DMS153 treated with DMSO at 0.1 percent for 48 hours (cell line): Measurements from ENCODE around the gene TMC6.

Experiments used
- DNase-seq: peaks from one replicate; lab custom pipeline; 2025; ENCODE audit not compliant: unreplicated experiment; lab: John Stamatoyannopoulos, UW

The TMC6 gene

DNA sequence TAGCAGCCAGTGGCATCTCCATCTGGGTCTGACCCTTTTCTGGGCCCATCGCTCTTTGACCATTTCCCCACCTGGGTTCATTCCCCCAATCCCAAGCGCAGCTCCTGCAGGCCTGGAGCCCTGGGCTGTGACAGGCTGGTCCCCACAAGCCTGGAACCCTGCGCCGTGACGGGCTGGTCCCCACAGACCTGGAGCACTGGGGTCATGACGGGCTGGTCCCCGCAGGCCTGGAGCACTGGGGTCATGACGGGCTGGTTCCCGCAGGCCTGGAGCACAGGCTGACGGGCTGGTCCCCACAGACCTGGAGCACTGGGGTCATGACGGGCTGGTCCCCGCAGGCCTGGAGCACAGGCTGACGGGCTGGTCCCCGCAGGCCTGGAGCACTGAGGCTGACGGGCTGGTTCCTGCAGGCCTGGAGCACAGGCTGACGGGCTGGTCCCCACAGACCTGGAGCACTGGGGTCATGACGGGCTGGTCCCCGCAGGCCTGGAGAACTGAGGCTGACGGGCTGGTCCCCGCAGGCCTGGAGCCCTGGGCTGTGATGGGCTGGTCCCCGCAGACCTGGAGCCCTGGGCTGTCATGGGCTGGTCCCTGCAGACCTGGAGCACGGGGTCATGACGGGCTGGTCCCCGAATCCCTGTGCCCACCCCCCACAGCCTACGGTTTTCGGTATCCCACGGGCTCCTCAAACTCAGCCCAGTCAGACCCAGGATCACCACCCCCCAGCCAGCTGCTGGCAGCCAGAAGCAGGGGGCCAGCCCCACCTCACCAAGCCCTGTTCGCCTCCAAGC is 16.6 kb downstream of the TMC6 start:
- no peak for DNase-seq

DNA sequence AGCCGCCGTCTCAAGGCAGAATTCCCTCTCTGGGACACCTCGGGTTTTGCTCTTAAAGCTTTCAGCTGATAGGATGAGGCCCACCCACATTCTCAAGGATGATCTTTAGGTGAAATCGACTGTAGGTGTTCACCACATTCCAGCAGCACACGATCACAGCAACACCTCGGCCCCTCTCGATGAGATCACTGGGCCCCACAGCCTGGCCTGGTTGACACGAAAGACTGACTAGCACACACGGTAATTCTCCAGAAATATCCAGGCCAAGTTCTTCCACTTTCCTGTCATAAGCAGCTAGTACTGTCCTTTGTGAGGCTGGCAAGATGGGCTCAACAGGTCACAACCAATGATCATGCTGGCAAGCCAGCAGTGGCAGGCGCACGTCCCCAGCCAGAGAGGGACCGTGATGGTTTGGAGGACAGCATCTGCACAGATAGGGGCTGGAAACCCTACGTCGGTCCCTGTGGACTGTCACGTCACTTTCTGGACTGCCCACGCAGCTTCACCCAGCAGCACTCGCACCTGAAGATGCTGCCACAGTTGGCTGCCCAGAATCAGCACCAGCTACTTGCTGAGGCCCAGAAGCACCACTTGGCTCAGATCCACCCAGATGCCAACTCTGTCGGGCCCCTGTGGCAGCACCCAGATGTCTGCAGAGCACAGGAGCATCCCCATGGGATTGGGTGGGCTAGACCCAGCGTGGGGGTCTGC is 17.4 kb downstream of the TMC6 start:
- DNase-seq, result no peak

DNA sequence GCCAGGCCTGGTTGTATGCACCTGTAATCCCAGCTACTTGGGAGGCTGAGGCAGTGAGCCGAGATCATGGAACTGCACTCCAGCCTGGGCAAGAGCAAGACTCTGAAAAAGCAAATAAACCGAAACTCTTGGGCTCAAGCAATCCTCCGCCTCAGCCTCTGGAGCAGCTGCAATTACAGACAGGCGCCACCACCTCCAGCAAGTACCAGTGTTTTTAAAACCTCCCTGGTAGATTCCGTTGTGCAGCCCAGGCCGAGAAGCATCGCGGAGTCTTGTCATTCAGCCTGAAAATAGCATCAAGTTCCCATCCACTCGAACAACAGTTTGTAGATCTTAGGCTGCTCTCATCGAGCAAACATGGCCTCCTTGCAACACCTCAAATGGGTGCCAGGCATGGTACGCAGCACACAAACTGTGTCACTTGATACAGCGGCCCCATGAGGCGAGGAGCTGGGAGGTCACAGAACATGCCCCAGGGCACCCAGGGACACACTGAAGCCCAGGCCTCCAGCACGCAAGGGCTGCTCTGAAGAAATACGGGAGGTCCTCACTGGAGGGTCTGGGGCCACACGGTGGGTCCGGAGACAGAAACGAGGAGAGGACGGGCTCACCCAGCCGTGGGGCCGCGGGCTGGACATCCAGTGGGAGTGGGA is 18.1 kb downstream of the TMC6 start:
- no peak for DNase-seq

DNA sequence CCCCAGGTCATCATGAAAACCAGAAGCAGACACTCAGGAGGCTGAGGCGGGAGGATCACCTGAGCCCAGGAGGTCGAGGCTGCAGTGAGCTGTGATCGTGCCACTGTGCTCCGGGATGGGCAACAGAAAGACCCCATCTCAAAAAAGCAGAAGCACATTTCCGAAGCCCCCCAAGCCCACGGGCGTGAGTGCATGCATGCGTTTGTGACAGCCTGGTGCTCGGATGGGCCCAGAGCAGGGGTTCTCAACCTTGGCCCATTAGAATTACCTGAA is 19.1 kb downstream of the TMC6 start:
- DNase-seq, result no peak

DNA sequence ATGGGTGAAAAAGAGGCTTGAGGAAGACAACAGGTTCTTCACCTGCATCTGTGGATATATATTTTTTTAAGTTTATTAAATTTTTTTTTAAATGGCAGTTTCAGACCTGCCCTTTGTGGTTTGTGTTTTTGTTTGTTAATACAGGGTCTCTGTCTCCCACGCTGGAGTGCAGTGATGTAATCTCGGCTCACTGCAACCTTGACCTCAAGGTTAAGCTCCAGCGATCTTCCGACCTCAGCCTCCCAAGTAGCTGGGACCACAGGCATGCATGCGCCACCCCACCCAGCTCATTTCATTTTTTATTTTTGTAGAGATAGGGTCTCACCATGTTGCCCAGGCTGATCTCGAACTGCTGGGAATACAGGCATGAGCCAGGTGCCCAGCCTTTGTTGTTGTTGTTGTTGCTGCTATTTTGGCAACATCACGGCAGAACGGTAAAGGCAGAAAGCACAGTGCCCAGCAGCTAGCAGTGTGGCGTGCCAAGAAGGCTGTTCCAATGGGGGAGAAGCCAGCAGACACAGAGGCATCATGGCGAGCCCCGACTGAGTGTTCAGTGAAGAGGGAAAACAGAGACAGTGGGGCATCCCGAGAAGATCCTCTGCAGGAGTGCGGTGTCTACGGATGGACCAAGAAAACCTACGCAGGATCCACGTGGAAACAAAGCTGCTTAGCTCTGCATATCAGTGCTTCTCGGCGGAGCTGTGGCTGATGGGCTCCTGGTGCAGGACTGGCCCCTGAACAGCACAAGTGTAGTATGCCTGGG is 19.6 kb downstream of the TMC6 start:
- no peak for DNase-seq

DNA sequence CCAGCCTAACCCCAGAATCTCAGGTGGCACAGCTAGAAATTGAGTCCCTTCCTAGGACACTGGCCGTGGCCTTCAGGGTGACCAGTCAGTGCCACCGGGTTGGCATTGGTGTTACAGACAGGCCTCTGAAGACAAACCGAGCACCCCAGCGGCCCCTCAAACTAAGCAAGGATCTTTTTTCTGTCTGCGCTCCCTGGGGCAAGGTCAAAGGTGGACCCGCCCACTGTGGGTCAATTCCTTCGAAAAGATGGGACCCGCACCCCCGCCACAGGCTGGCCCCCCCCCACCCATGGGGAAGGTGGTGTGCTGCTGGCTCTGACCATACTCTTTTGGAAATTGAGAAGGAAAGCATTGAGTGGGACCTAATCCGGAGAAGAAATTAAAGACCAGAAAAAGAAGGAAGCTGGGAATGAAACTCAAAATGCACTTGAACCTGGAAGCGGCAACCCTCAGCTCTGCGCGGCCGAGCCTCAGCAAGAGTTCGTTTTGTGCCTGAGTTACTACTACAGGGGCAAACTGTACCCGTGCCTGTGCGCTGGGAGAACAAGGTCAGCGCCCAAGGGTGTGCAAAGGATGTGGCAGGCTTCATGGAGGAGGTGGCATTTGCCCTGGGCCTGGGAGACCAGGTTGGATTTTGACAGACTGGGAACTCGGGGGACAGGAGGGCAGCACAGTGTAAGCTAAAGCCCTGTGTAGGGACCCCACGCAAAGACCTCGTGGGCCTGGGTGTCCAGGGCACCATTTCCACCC is 20.4 kb downstream of the TMC6 start:
- no peak for DNase-seq

DNA sequence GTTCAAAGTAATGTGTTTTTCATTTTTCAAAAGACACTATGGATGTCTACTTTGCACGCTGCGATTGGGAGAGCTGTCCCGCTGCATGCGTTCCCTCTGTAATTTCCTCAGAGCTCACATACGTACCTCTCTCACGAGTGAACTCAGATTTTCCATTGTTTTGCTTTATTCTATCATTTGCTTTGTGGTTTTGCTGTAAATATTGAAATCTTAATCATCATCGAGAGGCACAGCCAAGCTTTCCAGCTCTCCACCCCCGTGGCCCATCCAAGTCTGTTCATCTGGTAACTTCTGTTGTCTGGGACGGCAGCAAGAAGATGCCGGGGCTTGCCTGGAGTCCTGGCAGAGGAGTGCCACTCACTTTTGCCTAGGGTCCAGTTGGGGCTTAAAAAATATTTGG is 21.1 kb downstream of the TMC6 start:
- no peak for DNase-seq

DNA sequence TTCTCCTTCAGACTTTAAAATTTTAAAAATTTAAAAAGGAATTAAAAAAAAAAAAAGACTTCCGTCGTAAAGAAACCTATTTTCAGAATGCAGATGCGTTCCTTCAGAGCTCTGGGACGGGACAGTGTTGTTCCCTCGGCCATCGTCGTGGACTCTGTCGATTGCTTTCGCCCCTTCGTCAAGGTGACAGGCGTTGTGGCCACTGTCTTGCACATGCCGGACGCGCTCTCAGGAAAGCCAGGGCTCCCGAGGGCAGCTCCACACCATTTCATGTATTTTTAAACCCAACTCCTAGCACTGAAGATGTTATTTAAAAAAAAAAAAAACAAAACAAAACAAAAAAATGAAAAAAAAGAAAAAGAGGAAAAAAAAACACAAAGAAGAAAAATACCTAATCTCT is 22.3 kb downstream of the TMC6 start:
- DNase-seq, result no peak

DNA sequence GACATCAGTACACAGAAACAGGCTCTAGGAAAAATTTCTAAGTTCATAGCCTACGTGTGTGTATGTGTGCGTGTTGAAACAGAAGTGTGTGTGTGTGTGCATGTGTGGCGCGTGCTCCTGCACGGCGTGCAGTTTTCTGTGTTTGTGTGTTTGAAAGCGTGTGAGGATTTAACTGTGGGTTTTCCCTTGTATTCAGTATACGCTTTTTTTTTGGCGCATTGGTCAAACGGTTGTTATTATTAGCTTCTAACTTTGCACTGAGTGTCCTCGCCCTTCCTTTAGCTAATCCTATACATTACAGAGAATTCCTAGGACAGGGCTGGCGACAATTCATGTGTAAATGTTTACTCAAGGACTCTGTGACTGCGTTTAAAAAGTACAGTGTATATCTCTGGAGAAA is 23.0 kb downstream of the TMC6 start:
- no peak for DNase-seq

DNA sequence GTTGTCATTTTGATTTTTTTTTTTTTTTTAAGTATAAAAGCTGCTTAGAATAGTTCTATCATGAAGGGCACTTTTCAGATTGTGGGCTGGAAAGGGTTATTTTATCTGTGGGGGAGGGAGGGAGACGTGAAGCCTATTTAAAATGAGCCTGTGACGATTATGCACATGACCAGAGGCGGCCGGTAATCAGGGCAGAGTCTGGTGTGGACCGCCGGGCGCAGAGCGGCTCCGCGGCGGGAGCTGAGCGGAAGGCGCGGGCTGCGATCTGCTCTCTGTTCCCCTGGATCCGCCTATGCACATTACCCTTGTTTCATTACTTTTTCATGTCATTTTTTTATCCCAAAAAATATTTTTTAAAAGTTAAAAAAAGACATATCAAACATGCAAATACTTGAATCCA is 23.5 kb downstream of the TMC6 start:
- DNase-seq, result no peak

DNA sequence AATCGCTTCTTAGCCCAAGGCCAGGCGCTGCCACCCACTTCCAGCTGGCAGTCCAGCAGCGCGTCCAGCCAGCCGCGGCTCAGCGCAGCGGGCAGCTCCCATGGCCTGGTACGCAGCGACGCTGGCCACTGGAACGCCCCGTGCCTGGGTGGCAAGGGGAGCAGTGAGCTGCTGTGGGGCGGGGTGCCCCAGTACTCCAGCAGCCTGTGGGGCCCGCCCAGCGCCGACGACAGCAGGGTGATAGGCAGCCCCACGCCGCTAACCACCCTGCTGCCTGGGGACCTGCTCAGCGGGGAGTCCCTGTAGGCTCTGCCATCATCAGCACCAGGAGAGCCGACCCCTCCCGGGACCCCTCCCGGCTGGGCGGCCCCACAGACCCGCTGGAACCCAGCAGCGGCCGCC is 24.0 kb downstream of the TMC6 start:
- no peak for DNase-seq

DNA sequence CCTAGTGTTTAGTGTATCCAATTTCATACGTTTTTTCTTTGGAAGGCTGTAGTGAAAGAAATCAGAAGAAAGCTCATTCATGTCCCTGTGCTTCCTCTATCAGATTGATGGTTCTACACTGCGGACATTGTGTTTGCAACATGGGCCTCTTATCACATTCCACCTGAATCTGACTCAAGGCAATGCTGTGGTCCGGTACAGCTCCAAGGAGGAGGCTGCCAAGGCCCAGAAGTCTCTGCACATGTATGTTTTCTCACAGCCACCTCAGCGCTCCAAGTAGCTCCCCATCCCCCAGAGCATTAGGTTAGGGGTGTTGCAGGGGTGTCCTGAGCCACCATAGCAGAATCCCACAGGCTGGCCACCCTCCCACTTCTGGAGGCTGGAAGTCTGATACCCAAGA is 25.2 kb downstream of the TMC6 start:
- no peak for DNase-seq

DNA sequence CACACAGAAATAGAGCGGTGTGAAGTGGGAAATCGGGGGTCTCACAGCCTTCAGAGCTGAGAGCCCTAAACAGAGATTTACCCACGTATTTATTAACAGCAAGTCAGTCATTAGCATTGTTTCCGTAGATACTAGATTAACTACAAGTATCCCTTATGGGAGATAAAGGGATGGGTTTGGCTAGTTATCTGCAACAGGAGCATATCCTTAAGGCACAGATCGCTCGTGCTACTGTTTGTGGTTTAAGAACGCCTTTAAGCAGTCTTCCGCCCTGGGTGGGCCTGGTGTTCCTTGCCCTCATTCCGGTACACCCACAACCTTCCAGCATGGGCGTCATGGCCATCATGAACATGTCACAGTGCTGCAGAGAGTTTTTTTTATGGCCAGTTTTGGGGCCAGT is 27.0 kb downstream of the TMC6 start:
- DNase-seq, result no peak

DNA sequence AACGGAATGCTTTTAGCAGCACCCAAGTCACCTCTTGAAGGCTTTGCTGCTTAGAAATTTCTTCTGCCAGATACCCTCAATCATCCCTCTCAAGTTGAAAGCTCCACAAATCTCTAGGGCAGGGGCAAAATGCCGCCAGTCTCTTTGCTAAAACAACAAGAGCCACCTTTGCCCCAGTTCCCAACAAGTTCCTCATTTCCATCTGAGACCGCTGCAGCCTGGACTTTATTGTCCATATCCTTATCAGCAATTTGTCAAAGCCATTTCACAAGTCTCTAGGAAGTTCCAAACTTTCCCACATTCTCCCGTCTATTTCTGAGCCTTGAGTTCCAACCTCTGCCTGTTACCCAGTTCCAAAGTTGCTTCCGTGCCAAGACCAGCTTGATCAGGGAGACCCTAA is 27.4 kb downstream of the TMC6 start:
- DNase-seq, result no peak

DNA sequence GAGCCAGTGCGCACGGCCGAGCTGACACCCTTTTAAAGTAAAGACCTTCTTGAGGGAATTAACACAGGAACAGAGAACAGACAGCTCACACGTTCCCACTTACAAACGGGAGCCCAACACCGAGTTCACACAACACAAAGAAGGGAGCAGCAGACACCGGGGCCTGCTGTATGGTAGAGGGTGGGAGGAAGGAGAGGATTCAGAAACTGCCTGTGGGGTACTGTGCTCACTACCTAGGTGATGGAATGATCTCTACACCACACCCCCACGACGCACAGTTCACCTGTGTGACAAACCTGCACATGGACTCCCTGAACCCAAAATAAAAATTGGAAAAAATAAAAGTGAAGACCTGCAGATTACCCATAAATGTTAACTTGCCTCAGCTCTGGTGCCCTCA is 32.5 kb downstream of the TMC6 start:
- DNase-seq, result no peak

DNA sequence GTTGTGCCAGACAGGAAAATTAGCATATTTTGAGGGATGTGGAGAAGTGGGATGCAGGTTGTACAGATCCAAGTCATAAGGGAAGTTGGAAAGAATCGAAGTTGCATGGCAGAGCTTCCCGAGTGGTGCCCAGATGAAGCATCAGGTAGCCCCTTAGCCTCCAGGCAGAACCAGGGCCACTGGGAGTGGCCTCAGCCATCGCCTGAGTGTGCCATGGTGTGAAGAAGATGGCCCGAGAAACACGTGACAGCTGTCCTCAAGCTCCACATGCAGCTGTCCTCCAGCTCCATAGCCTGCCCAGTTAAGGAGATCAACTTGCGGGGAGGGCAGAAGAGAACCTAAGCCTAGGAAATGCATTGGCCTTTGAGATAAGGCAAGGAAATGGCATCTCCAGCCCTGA is 33.5 kb downstream of the TMC6 start:
- no peak for DNase-seq

DNA sequence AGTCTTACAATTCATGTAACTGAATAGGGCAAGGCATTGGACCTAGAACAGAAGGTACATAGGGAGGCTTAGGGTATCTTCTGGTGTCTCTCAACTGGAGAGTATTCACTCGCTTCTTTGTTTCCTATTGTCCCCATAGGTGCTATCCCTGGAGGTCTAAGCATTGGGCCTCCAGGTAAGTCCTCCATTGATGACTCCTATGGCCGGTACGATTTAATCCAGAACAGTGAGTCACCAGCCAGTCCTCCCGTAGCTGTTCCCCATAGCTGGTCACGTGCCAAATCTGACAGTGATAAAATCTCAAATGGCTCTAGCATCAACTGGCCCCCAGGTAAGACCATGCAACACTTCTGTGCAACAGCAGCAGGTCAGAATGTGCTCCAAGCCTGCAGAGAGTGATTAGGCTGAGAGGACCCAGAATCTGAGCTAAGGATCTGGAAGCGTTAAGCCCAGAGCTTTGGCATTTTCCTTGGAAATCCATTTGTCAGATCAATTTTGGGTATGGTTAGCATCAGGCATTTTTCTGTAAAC is 35.7 kb downstream of the TMC6 start:
- DNase-seq, result no peak

DNA sequence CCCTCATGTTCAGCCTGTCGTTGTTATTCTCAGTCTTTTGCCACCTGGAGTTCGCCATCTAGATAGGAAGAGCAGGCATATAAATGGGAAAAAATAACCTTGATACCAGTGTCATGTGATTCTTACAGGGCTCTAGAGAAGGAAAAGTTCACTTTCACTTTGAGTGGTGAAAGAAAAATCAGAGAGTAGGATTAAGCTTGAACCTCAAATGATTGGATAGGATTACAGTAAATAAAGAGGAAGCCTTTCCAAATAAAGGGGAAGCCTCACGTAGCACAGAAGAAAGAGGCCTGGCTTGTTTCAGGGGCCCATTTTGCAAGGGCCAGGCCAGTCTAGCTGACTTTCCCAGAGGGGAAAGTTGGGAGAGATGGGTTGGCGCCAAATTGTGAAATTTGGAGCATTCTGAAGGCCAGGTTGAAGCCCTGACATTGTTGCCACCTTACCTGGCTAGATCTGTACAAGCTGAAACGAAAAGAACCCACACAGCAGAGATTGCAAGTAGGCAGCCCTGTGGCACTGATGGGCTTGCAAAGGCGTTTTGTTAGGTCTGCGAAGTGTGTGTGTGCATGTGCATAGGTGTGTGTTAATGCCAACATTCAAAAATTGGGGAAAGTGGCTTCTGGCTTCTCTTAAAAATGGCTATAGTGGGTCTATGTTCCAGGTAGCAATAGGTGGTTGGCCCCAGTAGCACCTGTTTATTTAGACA is 38.8 kb downstream of the TMC6 start:
- no peak for DNase-seq

DNA sequence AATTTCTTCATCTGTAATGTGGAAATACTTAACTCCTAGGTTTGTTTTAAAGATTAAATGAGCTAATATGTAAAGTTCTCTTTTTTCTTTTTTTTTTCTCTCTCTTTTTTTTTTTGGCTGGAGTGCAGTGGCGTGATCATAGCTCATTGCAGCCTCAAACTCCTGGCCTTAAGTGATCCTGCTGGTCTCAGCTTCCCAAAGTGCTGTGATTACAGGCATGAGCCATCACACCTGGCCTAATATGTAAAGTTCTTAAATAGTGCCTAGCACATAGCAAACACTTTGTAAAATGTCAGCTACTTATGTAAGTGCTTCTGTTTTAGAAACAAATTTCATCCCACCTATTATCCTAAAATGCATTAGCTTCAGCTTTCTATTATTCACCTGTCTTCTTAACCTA is 40.0 kb downstream of the TMC6 start:
- no peak for DNase-seq

DNA sequence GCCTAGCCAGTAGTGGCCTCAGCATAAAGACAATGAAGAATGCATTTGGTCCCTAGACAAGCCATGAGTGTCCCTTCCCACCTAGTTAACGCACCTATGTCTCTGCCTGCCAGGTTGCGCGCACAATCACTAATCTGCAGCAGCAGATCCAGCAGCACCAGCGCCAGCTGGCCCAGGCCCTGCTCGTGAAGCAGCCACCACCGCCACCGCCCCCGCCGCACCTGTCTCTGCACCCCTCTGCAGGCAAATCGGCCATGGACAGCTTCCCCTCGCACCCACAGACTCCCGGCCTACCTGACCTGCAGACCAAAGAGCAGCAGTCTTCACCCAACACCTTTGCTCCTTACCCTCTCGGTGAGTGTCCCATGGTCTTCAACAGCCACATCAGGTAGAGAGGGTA is 41.8 kb downstream of the TMC6 start:
- DNase-seq, result no peak
